Activated CD8-positive, alpha-beta T cell treated with anti-CD3 and anti-CD28 coated beads for 36 hours (primary cell): ENCODE data around the gene MYO3B. TPM values are rescaled to one million over a fixed set of nuclear protein-coding genes. Genes with fewer than 3 reads are reported as not detected.

Experiments
- ATAC-seq: fragments of 200-7000 bp; cut with Tn5 transposase; one replicate; pipeline ENCODE4 v1.10.0; 2021; ENCODE audit warnings: mild to moderate bottlenecking, moderate library complexity
- CTCF ChIA-PET: fragments of 350-600 bp; sonication (Branson Sonifier 250); formaldehyde crosslinking; loops from one replicate; lab custom pipeline; 2021; ENCODE audit warnings: antibody characterized with exemption; lab: Charles Lee
- POLR2A ChIA-PET: fragments of 350-600 bp; sonication (Branson Sonifier 250); formaldehyde crosslinking; loops from one replicate; lab custom pipeline; 2021; ENCODE audit warnings: antibody characterized with exemption; lab: Charles Lee
- DNase-seq: peaks from one replicate; pipeline ENCODE4 v3.0.0-alpha.2; 2020
- H3K27ac Mint-ChIP-seq: one replicate; pipeline ENCODE4 v1.8.0; 2021; ENCODE audit warnings: mild to moderate bottlenecking, mixed read lengths
- H3K27me3 Mint-ChIP-seq: one replicate; pipeline ENCODE4 v1.8.0; 2021; ENCODE audit warnings: mixed read lengths
- H3K36me3 Mint-ChIP-seq: one replicate; pipeline ENCODE4 v1.8.0; 2021; ENCODE audit warnings: low read depth, mixed read lengths
- H3K4me1 Mint-ChIP-seq: one replicate; pipeline ENCODE4 v1.8.0; 2021; ENCODE audit warnings: low read depth, mixed read lengths
- H3K4me3 Mint-ChIP-seq: one replicate; pipeline ENCODE4 v1.8.0; 2021; ENCODE audit warnings: mild to moderate bottlenecking, moderate library complexity, mixed read lengths
- H3K9me3 Mint-ChIP-seq: one replicate; pipeline ENCODE4 v1.8.0; 2021; ENCODE audit warnings: mixed read lengths
- CTCF ChIP-seq: fragments of 200-600 bp; IDR thresholded peaks from one replicate; pipeline ENCODE4 v1.8.0; 2022; ENCODE audit warnings: antibody characterized with exemption, mild to moderate bottlenecking
- intact Hi-C: fragments of 100-400 bp; cut with micrococcal nuclease; formaldehyde crosslinking; loops from one replicate; pipeline ENCODE4 v1.10.0; 2022
- total RNA-seq, 2 experiments: library from RNA; stranded (reverse); gene quantifications; one replicate each; pipeline ENCODE4 v1.2.3, GENCODE V29; 2021

Gene MYO3B
- total RNA-seq, 2 experiments from 2014 or later: 0.09 to 0.20 TPM

DNA sequence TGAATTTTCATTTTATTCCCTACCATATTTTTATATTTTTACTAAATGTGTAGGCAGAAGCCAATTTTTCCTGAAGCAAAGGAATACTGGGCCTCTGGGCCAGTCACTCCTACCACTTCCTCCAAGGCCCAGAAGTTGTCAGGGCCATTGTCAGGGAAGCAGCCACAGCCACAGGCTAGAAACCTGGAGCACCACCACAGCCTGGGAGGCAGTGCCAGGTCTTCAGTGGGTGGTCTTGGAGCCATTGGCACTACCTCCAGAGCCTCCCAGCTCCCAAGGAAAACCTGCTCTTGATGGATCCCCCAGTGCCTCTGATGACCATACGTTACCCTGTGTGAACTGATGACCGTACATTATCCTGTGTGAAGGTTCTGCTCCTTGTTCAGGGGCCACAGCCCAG is 401.6 kb downstream of the MYO3B start:
- no peak overlapping the region for H3K4me3 Mint-ChIP-seq
- ChIA-PET CTCF (no interaction called here), POLR2A (no interaction called here)
- H3K27ac Mint-ChIP-seq: no peak overlapping the region
- H3K27me3 Mint-ChIP-seq: no peaks in the 10 kb centered on the region
- DNase-seq (no peak), ATAC-seq (no peak)
- intact Hi-C loops: no loop called here
- no peak for TF ChIP-seq CTCF
- H3K9me3 Mint-ChIP-seq: no peaks in the 10 kb centered on the region
- H3K4me1 Mint-ChIP-seq: no peaks in the 10 kb centered on the region
- H3K36me3 Mint-ChIP-seq: no peaks in the 10 kb centered on the region

DNA sequence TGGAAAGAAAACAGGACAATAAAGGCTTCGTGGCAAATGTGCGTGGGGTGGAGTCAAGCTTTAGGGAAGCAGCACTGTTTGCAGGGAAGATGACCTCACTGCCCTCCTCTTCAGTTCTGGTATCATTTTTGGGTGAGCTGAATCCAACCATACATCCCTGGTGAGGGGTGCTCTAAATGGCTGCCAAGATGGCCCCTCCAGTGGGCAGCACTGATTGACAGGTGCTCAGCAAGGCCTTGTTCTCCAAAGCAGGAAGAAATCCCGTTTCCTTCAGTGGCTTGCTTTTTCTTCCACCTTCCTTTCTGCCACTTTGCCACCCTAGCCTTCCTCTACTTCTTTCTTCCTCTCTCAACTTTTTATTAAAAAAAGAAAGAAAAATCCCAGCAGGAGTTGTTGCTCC is 404.4 kb downstream of the MYO3B start:
- CTCF ChIA-PET: no interaction called here
- TF ChIP-seq CTCF: no peak
- POLR2A ChIA-PET: no interaction called here
- Mint-ChIP-seq H3K9me3 (no peaks in the 10 kb centered on the region), H3K27ac (no peak overlapping the region), H3K27me3 (peaks cover 2% of the 10 kb centered on the region), H3K4me3 (no peak overlapping the region), H3K4me1 (no peaks in the 10 kb centered on the region), H3K36me3 (no peaks in the 10 kb centered on the region)
- intact Hi-C loops: loop anchor here (10.0 kb wide), 1 partner anchor 348 kb away; no protein-coding TSS in a partner anchor
- no peak for DNase-seq
- no peak for ATAC-seq

DNA sequence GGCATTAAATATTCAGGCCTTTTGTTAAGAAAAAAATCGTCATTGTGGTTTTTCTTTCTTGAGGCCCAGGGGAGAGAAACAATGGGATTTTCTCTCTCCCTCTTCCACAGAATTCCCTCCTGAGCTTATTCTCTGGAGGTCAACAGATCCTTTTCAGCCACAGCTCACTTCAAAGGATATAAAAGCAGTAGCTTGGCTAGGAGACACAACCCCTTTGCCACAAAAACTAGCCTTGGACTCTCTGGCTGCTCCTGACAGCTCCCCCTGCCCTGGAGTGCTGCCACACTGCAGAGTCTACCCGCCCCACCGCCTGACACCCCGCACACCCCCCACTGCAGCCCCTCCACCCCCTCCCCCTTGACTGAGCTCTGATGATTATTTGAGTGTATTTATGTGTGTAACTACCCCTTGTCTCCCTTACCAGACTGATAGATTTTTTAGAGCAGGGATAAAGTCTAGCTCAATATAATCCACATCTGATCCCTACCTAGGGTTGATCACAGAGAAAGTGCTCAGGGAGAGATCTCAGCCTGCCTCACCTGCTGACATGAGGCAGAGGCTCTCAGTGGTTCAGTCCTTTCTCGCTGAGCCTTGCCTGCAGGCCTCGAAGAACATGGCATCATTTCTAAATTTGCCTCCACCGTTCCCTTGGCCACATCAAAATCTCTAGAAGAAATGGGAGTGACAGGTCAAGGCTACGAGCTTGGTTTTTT is 405.0 kb downstream of the MYO3B start:
- Mint-ChIP-seq H3K9me3 (no peaks in the 10 kb centered on the region), H3K36me3 (no peaks in the 10 kb centered on the region), H3K4me1 (no peaks in the 10 kb centered on the region), H3K27me3 (peaks cover 2% of the 10 kb centered on the region), H3K27ac (no peak overlapping the region), H3K4me3 (no peak overlapping the region)
- intact Hi-C loops: loop anchor here (10.0 kb wide), 1 partner anchor 348 kb away; no protein-coding TSS in a partner anchor
- CTCF ChIA-PET: interaction anchor here (2.0 kb wide), 1 partner anchor 174 kb away, joined by 5 read pairs; no protein-coding TSS in a partner anchor
- DNase-seq: no peak
- no peak for ATAC-seq
- no peak for TF ChIP-seq CTCF
- POLR2A ChIA-PET: interaction anchor here (1.0 kb wide), 1 partner anchor 30 kb away, joined by 3 read pairs; no protein-coding TSS in a partner anchor

DNA sequence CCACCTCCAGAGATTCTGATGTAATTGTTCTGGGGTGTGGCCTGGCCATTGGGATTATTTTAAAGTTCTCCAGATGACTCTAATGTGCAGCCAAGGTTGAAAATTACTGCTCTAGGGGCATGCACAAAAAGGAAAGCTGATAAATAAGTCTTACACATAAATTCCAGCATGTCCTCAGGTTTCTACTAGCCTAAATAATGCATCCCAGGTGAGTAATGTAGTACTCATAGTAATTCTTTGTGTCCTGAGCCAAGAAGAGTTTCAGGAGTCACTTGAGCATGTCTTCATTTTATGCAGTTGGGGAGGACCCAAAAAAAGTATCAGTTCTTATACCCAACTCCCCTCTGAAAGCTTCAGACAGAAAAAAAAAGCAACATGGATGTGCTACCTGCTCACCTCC is 407.1 kb downstream of the MYO3B start:
- ChIA-PET CTCF (no interaction called here), POLR2A (no interaction called here)
- ATAC-seq (no peak), DNase-seq (no peak)
- Mint-ChIP-seq H3K36me3 (no peaks in the 10 kb centered on the region), H3K9me3 (no peaks in the 10 kb centered on the region), H3K27ac (no peak overlapping the region), H3K27me3 (peaks cover 9% of the 10 kb centered on the region), H3K4me3 (no peak overlapping the region), H3K4me1 (no peaks in the 10 kb centered on the region)
- intact Hi-C loops: loop anchor here (10.0 kb wide), 1 partner anchor 350 kb away; no protein-coding TSS in a partner anchor
- TF ChIP-seq CTCF: no peak

DNA sequence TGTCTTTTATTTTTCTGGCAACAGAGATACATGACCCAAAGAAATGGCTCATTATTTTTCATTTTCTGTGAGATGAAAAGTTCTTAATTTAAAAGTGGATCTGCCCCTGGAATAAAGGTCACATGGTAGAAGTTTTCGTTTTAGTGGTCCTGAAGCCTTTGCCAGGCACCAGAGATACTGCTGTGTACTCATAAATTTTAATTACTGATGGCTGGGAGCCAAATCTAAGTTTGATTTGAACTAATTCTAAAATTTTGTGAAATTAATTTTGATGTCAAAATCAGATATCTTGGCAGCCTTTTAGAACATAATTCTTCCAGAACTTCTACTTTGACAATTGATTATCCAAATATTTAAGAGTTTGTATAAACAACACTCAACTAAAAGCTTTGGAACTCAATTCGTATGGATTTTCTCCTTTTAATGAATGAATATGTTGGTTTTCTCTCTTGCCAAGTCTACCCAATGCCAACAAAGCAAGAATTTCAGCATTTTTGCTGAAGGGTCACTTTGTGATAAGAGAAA is 408.7 kb downstream of the MYO3B start:
- H3K27me3 Mint-ChIP-seq: peaks cover 9% of the 10 kb centered on the region
- TF ChIP-seq CTCF: no peak
- no peak overlapping the region for H3K4me3 Mint-ChIP-seq
- CTCF ChIA-PET: no interaction called here
- H3K27ac Mint-ChIP-seq: no peak overlapping the region
- POLR2A ChIA-PET: no interaction called here
- no peaks in the 10 kb centered on the region for H3K36me3 Mint-ChIP-seq
- intact Hi-C loops: loop anchor here (10.0 kb wide), 1 partner anchor 352 kb away; no protein-coding TSS in a partner anchor
- H3K4me1 Mint-ChIP-seq: no peaks in the 10 kb centered on the region
- DNase-seq: no peak
- ATAC-seq: no peak
- no peaks in the 10 kb centered on the region for H3K9me3 Mint-ChIP-seq
